Vagina (tissue), 2 donors: ENCODE results near the gene YIPF1.

Experiments used
- CTCF ChIP-seq, 3 experiments: fragments of 450-650 bp in 2 of 3; fragments of 200-600 bp in 1 of 3; sonication (generic) in 1 of 3; IDR thresholded peaks; one replicate each; pipeline ENCODE4 v1.5.1; 2017 to 2019; ENCODE audit warnings: antibody characterized with exemption in 3 of 3, mild to moderate bottlenecking in 2 of 3, moderate library complexity in 2 of 3
- POLR2A ChIP-seq, 2 donors: fragments of 450-650 bp; IDR thresholded peaks; one replicate each; pipeline ENCODE4 v1.6.1; 2017; ENCODE audit warnings: antibody characterized with exemption in 2 of 2, mild to moderate bottlenecking in 2 of 2, moderate library complexity in 2 of 2
- POLR2AphosphoS5 ChIP-seq, 2 donors: sonication (generic); formaldehyde crosslinking; IDR thresholded peaks; one replicate each; pipeline ENCODE4 v1.9.0; 2017; ENCODE audit warnings: antibody characterized with exemption in 2 of 2, mild to moderate bottlenecking in 2 of 2, low read depth in 1 of 2; ENCODE audit not compliant: insufficient read depth in 1 of 2

GRCh38 chr1:53909946-53910345, 20.3 kb upstream of the YIPF1 start:
- TF ChIP-seq CTCF (IDR thresholded peaks at IDR 0.05) (no peak), POLR2A (IDR thresholded peaks at IDR 0.05) (no peak), POLR2AphosphoS5 (IDR thresholded peaks at IDR 0.05; ENCODE audit: insufficient read depth in 1 of 2, low read depth in 1 of 2) (no peak)
